ENCODE data around the gene MAP1LC3B2.
A peak's percentile ranks its signal among the peaks of the same experiment; 100 is the strongest.

MAP1LC3B2 gene

DNA sequence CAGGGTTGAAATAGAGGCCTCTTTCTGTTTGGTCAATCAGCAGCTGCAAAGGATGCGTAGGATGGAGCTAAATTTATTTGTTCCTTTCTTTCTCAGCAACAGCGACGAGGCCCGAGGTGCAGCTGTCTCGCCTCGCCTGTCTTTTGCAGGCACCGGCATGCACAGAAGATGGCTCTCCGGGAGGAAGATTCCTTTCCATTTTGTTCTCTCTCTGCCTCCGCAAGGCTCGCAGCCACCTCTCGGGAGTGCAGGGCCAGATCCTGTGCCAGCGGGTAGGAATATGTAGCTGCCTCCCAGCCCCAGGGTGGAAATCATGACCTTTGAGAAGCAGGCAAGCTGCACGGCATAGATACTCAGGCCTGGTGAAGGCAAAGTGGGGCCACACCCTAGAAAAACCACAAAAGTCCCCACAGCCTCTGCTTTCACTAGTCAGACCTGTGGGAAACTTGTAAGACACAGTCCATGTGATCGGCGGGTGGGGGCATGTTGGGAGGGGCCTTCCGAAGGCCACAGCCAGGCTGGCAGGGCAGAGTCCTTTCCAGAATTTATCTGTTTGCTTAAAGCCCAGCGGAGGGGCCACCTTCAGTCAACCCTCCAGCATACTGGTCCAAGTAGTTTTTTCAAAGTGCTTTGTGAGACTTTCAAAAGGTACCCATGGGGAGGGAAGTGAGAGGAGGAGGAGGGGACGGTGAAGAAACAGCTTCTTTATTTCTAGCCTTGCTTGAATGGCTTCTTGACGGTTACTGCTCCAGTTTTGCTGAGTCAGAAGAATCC, at the start of gene MAP1LC3B2:
Gene MAP1LC3B2 (plus strand): TSS at position 220 of the 774 bp plus-strand sequence. CDS start 16,562 bp downstream, outside the sequence.
- DNase-seq: peak; percentile 38

DNA sequence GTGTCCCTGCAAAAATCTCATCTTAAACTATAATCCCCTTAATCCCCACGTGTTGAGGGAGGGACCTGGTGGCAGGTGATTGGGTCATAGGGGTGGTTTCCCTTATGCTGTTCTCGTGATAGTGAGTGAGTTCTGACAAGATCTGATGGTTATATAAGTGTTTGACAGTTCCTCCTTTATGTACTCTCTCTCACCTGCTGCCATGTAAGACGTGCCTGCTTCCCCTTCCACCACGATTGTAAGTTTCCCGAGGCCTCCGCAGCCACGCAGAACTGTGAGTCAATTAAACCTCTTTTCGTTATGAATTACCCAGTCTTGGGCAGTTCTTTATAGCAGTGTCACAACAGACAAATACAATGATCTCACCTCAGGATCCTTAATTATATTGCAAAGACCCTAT, 45.2 kb upstream of the MAP1LC3B2 start:
- no peak for DNase-seq

DNA sequence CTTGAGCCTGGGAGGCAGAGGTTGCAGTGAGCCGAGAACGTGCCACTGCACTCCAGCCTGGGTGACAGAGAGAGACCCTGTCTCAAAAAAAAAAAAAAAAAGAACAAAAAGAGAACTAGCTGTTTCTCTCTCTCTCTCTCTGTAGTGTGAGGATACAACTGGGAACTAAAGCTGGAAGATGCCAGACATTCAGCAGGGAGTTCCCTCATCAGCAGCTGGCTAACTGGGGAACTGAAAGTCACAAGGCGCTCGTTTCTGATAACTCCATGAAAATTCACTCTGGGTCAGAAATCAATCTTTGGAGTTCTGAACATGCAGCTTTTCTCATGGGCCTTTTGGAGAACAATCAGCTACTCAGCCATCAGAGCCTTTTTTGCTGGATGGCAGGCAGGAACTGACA, 43.5 kb upstream of the MAP1LC3B2 start:
- no peak for DNase-seq

DNA sequence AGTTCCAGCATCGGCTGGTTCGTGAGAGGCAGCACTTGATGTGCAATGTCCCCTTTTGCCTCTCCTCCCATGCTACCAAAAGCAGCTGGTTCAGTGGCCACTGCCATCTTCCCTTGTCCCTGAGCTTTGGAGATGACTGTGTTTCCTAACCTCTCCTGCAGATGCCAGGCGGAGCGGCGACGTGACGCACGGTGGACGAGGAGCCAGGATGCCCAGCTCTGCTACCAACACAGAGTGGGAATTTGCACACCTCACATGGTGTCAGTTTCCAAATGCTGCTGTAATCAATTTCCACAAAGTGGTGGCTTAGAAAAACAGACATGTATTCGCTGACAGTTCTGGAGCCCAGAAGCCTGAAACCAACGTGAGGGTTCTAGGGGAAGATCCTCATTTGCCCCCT, 42.5 kb upstream of the MAP1LC3B2 start:
- no peak for DNase-seq

DNA sequence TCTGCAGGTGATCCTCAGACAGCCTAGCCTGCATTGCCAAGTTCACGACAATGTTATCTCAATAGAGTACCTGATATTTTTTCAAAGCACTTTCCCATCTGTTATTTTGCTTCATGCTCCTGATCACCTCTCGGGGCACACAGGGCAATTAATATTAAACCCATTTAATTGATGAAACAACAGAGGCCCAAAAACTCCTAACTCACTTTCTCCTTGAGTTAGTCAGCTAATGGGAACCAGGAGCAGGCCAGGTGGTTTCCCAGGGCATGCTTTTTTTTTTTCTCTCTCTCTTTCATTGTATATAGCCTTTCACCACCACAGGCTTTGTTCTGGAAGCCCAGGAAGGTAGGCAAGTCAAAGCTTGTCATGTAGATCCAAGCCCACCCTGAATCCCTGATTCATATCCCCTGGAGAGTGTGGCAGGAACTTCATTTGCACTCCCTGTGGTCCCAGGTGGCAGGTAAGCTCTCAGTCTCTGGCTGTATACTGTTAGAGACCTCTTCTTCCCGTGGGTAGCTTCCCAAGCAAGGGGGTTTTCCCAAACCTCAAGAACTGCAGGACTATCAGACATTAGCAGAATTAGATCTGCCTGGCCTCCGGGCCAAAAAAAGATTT, 41.6 kb upstream of the MAP1LC3B2 start:
- DNase-seq: no peak

DNA sequence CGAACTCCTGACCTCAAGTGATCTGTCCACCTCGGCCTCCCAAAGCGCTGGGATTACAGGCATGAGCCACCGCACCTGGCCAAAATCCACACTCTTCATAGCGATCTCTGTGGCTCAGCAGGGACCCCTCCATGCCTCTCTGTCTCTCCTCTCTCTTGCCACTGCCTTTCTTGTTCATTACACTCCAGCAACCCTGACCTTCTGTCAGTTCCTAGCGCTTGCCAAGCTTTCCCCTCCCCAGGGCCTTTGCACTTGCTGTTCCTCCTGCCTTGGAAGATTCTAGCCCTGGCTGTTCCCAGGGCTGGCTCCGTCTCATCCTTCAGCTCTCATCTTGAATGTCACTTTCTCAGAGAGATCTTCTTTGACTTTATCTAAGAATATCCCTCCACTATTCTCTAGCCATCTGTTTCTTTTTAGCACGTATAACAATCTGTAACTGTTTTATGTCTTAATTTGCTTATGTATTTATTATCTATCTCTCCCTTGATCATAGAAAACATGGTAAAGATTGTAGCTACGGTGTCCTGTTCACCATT, 38.9 kb upstream of the MAP1LC3B2 start:
- no peak for DNase-seq

DNA sequence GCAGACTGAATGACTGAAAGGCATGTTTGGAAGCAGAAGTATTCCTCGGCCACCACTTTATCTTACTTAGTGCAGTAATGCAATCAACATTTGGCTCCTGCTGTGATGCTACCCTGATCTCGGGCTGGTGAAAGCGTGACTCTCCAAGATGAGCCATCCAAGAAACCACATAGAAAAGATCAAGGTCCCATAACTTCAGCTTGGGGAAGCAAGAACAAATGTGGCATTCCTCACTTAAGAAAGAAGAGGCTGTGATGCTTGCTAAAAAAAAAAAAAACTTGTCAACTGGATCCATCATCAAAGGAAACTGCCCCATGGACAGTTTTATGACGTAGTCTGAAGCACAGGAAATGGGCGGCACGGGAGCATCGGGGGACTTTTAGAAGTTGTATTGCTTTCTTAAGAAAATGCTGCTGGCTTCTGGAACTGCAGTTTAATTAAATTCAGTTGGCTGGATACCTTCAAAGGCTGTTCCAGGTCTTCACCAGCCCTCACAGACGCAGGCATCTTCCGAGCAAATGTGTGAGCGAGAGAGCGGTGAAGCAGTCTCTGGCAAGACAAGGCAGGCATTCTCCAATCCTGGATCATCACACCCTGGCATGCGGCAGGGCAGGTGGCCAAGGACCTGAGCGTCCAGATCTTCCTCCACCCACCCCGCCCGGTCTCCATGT, 38.2 kb upstream of the MAP1LC3B2 start:
- no peak for DNase-seq

DNA sequence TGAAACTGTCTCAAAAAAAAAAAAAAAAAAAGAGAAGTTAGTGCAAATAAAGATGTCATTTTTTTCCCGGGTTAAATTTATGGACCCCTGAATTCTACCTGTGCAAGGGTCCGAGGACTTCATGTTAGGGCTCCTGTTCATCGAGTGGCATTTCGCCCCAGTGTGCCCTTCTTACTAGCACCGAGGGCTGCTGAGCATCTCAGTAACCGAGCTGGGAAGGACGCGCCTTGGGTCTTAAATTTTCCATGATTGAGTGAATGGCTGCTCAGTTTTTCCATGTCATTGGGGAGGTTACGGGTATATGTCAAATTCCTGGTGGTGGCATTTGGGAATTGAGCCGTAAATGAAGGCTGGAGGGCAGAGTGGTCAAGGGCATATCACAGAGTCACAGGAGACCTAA, 34.9 kb upstream of the MAP1LC3B2 start:
- DNase-seq: no peak

DNA sequence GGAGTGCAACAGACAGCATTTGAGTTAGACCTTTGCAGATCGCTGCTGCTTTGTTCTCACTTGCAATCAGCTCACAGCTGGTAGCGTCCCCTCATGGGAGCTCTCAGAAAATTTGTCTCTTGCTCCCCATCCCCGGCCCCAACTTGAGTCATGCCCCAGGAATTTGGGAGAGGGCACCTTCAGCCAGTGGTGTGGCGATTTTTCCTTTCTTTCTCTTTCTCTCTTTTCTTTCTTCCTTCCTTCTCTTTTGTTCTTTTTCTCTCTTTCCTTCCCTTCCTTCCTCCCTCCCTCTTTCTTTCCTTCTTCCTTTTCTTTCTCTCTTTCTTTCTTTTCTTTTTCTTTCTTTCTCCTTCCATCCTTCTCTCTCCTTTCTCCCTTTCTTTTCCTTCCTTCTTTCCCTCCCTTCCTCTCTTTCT, 34.2 kb upstream of the MAP1LC3B2 start:
- no peak for DNase-seq

DNA sequence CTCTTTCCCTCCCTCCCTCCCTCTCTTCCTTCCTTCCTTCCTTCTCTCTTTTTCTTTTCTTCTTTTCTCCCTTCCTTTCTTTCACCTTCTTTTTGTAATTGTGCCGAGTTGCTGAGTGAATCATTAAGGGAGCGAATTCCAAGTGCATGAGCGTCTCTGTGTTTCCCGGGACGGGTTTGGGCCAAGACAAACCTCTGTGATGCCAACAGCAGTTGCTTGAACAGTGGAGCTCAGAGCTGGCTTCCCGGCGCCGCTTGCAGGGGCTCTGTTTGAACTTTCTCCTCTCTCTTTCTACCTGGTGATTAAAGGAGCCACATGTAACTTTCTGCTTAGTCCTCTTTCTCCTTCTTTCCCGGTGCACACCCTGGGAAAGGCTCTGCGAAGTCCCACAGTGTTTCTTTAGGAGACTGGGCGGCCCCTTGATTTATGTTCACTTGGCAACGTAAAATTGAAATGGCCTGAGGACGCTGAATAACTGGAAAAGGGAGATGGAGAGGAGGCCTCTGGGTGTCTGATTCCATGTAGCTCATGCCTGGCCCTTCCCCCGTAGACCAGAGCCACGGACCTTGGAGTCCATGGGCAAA, 33.7 kb upstream of the MAP1LC3B2 start:
- DNase-seq: no peak

DNA sequence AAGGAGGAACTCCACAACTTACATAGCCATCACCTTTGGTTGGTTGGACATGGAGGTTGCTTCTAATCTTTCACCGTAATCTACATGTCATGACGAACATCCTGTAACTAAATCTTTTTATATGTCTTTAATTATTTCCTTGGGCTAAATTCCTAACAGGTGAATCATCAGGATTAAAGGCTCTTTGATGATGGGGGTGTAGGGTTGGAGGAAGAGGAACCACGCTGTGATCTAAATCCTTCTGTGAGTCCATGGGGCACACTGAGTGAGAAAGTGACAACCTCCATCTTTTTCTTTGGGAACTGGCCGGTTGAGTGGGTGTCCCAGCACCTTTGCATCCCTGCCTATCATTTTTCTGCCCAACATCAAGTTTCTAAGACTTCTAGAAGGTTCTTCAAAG, 31.1 kb upstream of the MAP1LC3B2 start:
- DNase-seq: no peak

DNA sequence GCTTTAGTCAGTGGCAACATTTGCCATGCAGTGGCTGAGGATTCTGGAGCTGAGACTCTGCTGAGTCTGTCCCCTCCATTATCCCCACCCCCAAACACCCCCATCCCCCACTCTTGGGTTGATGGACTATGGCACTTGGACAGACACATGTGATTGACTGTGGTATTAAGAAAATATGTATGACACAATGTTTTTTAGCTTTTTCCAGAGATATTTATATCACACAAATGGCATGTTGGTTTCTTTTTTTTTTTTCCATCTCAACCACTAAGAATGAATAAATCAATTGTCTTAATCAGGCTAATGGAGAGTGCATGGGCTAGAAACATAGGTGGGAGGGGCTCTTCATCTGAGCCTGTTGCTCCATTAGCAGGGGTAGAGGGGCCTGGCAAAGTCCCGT, 30.7 kb upstream of the MAP1LC3B2 start:
- DNase-seq: no peak

DNA sequence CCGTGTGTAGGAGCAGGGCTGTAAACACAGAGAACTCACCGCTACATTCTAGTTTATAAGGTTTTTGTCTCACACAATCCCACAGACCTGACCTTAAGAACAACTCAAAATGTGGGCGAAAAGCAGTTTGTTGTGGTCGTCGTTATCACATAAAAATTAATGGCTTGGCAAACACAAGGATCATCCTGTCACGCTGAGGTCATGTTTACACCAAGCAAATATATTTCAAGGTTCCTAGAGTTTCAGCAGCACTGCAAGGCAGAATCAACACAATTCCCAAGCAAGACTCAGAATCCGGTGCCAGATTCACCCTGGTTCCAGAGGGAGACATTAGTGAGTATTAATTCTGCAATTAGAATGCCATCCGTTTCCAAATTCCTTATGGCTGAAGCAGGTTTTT, 30.1 kb upstream of the MAP1LC3B2 start:
- DNase-seq: no peak

DNA sequence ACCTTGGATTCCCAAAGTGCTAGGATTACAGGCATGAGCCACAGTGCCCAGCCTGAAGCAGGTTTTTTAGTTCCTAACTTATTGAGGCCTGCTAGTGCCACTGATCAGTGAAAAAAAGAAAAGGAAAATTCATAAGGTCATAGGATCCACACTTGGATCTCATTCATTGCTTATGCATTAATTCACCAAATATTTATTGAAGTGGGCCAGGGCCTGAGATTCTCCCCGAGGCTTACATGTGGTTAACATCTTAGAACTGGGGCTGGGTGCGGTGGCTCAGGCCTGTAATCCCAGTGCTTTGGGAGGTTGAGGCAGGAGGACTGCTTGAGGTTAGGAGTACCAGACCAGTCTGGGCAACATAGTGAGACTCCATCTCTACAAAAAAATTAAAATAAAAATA, 29.5 kb upstream of the MAP1LC3B2 start:
- no peak for DNase-seq

DNA sequence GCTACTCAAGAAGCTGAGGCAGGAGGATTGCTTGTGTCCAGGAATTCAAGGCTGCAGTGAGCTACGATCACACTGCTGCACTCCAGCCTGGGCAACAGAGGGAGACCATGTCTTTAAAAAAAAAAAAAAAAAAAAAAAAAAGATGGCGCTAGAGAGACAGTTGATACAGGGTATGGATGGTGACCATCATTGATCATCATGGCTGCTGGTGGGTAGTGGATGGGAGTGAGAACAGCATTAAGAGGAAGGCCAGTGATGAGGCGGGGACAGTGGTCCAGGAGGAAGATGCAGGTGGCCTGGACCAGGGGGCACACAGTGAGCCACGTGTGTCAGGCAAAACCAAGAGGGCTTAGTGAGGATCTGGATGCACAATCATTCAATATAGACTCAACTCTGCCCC, 26.8 kb upstream of the MAP1LC3B2 start:
- DNase-seq: no peak

DNA sequence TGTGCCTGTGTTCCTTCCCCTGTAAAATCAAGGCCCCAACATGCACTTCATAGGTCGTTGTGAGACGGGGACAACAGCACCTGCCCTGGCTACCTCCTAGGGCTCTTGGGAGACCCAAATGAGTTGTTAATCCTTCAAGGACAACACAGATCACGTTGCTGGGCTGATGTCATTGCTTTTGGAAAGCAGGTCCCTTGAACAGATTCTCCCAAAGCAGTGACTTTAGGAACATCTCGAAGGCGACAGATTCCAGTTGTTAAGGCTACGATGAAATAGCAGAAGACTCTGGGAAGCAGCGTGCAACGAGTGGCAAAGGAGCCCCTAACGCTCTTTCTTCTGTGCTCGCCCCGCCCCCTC, 26.2 kb upstream of the MAP1LC3B2 start:
- DNase-seq: peak; percentile 65

DNA sequence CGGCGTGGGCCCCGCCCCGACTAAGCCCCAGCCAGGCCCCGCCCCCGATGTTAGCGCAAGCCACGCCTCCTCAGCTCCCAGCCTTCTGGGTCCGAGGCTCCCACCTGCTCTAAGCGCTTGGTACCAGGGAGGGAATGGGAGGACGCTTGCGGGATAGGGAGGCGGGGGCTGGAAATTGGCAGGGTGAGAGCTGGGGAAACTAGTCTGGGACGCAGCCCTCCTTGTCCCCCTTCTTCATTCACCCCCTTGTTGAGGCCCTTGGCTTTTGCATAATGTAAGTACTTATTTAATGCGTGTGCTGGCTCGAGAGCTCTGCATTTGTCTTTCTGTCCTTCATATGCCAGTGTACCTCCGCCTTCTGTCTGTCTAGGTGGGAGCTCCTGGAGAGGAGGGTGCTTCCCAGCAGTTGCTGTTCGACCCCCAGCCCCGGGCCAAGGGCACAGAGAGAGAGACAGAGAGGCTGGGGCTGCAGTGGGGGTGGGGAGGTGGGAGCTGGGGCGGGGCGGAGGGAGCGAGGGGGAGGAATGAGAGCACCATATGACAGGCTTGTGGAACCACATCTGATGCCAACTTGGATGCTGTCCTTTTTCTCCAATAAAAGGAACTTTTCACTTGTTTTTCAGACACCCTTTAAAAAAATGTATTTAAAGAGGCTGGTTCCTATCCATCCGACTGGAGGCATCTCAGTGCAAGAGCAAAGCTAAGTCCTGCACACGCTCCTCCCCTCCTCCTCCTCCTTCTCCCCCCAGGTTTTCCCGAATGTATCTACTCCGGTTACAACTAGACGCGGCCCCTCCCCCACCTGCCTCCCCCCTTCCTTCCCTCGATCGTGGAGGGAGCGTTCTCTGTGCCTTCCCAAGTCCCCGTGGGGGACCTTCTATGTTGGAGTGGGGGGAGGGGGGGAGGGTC, 25.6 kb upstream of the MAP1LC3B2 start:
- peak; percentile 57 for DNase-seq

DNA sequence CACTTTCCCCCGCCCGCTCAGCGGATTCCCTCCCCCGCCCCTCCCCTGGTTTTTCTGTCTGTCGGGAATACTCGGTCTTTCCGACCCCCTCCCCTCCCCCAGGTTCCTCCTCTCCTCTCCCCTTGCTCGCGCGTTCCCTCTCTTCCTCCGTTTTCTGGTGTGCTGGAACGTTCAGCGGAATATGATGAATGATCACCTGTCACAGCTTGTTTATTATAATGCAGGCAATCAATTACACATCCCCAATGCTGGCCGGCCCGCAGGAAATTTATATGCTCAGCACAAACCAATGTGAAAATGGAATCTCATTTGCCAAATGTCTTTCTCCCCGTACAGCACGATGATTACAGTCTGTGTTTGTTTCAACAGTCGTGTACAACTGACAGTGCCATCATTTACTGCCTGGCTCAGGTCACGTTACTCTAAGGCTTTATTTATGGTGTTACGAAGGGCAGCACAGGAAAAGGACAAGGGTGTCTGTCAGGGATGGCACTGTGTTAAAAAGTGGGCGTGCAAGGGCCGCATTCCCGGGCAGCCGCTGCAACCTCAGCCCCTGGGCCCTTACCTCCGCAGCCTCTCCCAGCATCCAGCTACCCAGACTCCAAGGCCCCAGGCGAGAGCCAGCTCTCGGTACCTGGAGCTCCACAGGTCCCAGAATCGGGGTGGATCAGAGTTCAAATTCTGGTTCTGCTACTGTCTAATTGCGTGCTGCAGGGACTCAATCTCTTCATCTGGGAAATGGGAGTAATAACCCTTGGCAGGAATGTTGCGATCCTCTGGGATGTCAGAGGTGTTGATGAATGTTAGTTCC, 24.7 kb upstream of the MAP1LC3B2 start:
- DNase-seq: peak; percentile 8

DNA sequence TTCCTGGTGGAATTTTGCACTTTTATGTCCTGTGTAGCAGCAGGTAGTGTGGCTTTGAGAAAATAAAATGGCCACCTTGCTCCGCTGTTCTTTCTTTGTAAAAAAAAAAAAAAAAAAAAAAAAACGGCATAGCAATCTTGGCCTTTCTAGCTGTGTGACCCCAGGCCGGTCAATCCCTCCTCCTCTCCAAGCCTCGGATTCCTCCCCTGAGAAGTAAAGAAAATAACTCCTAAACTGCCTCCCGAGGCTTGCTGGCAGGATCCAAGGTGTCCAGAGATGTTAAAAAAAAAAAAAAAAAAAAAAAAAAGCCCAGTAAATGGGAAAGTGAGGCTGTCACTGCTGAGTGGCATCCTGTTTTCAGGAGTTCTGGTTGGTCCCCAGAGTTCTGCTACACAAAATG, 23.9 kb upstream of the MAP1LC3B2 start:
- DNase-seq: no peak

DNA sequence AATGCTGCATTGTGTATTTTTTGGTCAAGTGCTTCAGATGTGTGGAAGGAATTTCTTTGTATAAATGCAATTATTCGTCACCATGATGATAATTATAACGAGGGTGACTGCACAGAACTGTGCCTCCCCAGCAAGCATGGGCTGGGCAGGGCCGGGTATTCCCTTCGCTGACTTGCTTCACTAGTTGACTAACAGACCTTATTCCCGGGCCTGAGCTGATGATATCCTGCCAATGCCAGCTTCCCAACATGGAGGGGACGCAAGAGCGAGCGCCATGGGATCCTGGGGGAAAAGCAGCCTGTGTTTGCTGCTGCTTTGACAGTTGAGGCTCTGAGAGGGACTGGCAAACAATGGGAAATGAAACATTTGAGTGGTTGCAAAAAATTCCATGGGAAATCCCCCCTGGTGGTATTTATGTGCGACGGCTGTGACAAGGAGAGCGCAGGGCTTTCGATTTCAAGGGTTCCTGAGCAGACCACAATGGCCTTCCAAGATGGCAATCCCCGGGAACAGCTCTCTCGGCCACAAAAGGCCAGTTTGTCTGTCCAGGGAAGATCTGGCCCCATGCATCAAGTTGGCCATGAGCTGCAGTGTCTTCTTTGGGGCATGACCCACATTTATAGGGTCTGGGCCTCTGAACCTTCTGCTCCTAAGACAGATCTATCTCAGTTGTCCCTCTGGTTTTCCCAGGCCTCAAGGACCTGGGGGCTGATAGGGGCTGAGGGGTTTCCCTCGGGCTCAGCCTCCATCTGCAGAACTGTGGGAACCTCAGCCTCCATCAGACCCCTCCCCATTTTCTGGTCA, 21.9 kb upstream of the MAP1LC3B2 start:
- DNase-seq: no peak
